CD4-positive, alpha-beta T cell treated with Interleukin-15 for 4 hours (primary cell): Measurements from ENCODE around the gene LSM10.

Experiments used
- DNase-seq: peaks from one replicate; pipeline ENCODE4 v3.0.0-alpha.2; 2020; ENCODE audit warnings: low spot score

LSM10 gene

GRCh38 chr1:36383240-36383639 lies 14.5 kb downstream of the LSM10 start:
- DNase-seq, result no peak

GRCh38 chr1:36382669-36383068 lies 15.0 kb downstream of the LSM10 start:
- no peak for DNase-seq

- no peak for DNase-seq
Observed at GRCh38 chr1:36382231-36382630, 15.5 kb downstream of the LSM10 start.

GRCh38 chr1:36381405-36381804 lies 16.3 kb downstream of the LSM10 start:
- DNase-seq, result no peak

- DNase-seq, result no peak
Observed at GRCh38 chr1:36380782-36381181, 16.9 kb downstream of the LSM10 start.

GRCh38 chr1:36380143-36380619 lies 17.5 kb downstream of the LSM10 start:
- no peak for DNase-seq

GRCh38 chr1:36377791-36378492 lies 19.8 kb downstream of the LSM10 start:
- peak; percentile 8 for DNase-seq

GRCh38 chr1:36372617-36373016 lies 25.1 kb downstream of the LSM10 start:
- DNase-seq, result no peak

- peak; percentile 81 for DNase-seq
Observed at GRCh38 chr1:36369061-36369861, 28.4 kb downstream of the LSM10 start.

GRCh38 chr1:36367798-36368197 lies 29.9 kb downstream of the LSM10 start:
- no peak for DNase-seq

GRCh38 chr1:36367066-36367465 lies 30.6 kb downstream of the LSM10 start:
- peak; percentile 30 for DNase-seq

GRCh38 chr1:36366091-36366661 lies 31.5 kb downstream of the LSM10 start:
- DNase-seq, result peak; percentile 53

GRCh38 chr1:36365381-36365780 lies 32.3 kb downstream of the LSM10 start:
- DNase-seq, result no peak

- peak; percentile 32 for DNase-seq
Observed at GRCh38 chr1:36359911-36360550, 37.7 kb downstream of the LSM10 start.

- no peak for DNase-seq
Observed at GRCh38 chr1:36359383-36359782, 38.3 kb downstream of the LSM10 start.

- no peak for DNase-seq
Observed at GRCh38 chr1:36358514-36359084, 39.1 kb downstream of the LSM10 start.

GRCh38 chr1:36355811-36356210 lies 41.9 kb downstream of the LSM10 start:
- no peak for DNase-seq

- DNase-seq, result no peak
Observed at GRCh38 chr1:36354486-36354885, 43.2 kb downstream of the LSM10 start.

- no peak for DNase-seq
Observed at GRCh38 chr1:36352910-36353878, 44.5 kb downstream of the LSM10 start.

GRCh38 chr1:36352125-36352909 lies 45.4 kb downstream of the LSM10 start:
- no peak for DNase-seq
